ENCODE measurements around the gene TRIM67.

TRIM67 gene

GRCh38 chr1:231196728-231197127, 34.9 kb downstream of the TRIM67 start:
- no peak overlapping the region for H3K4me3 ChIP-seq (ENCODE audit: low read depth, low read length)
- TF ChIP-seq CTCF (IDR thresholded peaks at IDR 0.05; ENCODE audit: insufficient read depth, low read length, missing control alignments), result no peak
- CTCF ChIA-PET, result interaction anchor here (0.6 to 1.4 kb wide), 2 partner anchors 14 to 433 kb away, joined by 4 to 6 read pairs; no protein-coding TSS in a partner anchor
- DNase-seq (ENCODE audit: low read depth, low spot score), result no peak
- POLR2A ChIA-PET, result no interaction called here

GRCh38 chr1:231199868-231200267, 38.0 kb downstream of the TRIM67 start:
- ChIA-PET POLR2A (no interaction called here), CTCF (interaction anchor here (0.9 to 1.3 kb wide), 2 partner anchors 12 to 14 kb away, joined by 3 read pairs; no protein-coding TSS in a partner anchor)
- no peak for DNase-seq (ENCODE audit: low read depth, low spot score)
- no peak overlapping the region for H3K4me3 ChIP-seq (ENCODE audit: low read depth, low read length)
- TF ChIP-seq CTCF (IDR thresholded peaks at IDR 0.05; ENCODE audit: insufficient read depth, low read length, missing control alignments), result no peak

GRCh38 chr1:231200388-231201031, 38.7 kb downstream of the TRIM67 start:
- ChIA-PET CTCF (interaction anchor here (1.1 to 1.3 kb wide), 2 partner anchors 11 to 12 kb away, joined by 3 to 4 read pairs; no protein-coding TSS in a partner anchor), POLR2A (no interaction called here)
- DNase-seq (ENCODE audit: low read depth, low spot score), result no peak
- no peak overlapping the region for H3K4me3 ChIP-seq (ENCODE audit: low read depth, low read length)
- no peak for TF ChIP-seq CTCF (IDR thresholded peaks at IDR 0.05; ENCODE audit: insufficient read depth, low read length, missing control alignments)

GRCh38 chr1:231201375-231201978, 39.6 kb downstream of the TRIM67 start:
- H3K4me3 ChIP-seq (ENCODE audit: low read depth, low read length), result no peak overlapping the region
- CTCF ChIA-PET, result interaction anchor here (1.1 kb wide), 1 partner anchor 11 kb away, joined by 4 read pairs; no protein-coding TSS in a partner anchor
- no peak for TF ChIP-seq CTCF (IDR thresholded peaks at IDR 0.05; ENCODE audit: insufficient read depth, low read length, missing control alignments)
- DNase-seq (ENCODE audit: low read depth, low spot score), result no peak
- POLR2A ChIA-PET, result no interaction called here

- ChIA-PET CTCF (interaction anchor here (0.5 to 1.6 kb wide), 5 partner anchors 9 to 219 kb away, joined by 3 to 4 read pairs (median 3); no protein-coding TSS in a partner anchor), POLR2A (no interaction called here)
- H3K4me3 ChIP-seq (ENCODE audit: low read depth, low read length), result no peak overlapping the region
- TF ChIP-seq CTCF (IDR thresholded peaks at IDR 0.05; ENCODE audit: insufficient read depth, low read length, missing control alignments), result no peak
- DNase-seq (ENCODE audit: low read depth, low spot score), result no peak
Observed at GRCh38 chr1:231201979-231202633, 40.2 kb downstream of the TRIM67 start.

Measured in AG04449 (cell line).